Osteoblast (primary cell): ENCODE results near the gene TSPYL1. TPM values are rescaled to one million over a fixed set of nuclear protein-coding genes. Genes with fewer than 3 reads are reported as not detected.

ENCODE experiments used
- DNase-seq: peaks from one replicate; pipeline ENCODE4 v3.0.0; 2011; ENCODE audit warnings: low spot score, mixed read lengths; ENCODE audit not compliant: insufficient read length; ENCODE audit errors: missing footprints
- H2AFZ ChIP-seq: 2 replicates; pipeline ENCODE4 v1.6.0; 2011; ENCODE audit warnings: mild to moderate bottlenecking, low read length
- H3K27ac ChIP-seq: 2 replicates; pipeline ENCODE4 v1.5.1; 2011; ENCODE audit warnings: mild to moderate bottlenecking, low read depth, low read length, moderate library complexity
- H3K27me3 ChIP-seq: 2 replicates; pipeline ENCODE4 v1.6.0; 2012; ENCODE audit warnings: mild to moderate bottlenecking, control low read depth, inconsistent platforms, low read length, moderate library complexity; ENCODE audit not compliant: insufficient read depth
- H3K36me3 ChIP-seq: 2 replicates; pipeline ENCODE4 v1.5.1; 2011; ENCODE audit warnings: mild to moderate bottlenecking, low read length, control low read depth, moderate library complexity; ENCODE audit not compliant: insufficient read depth
- H3K4me1 ChIP-seq: 2 replicates; pipeline ENCODE4 v1.5.1; 2011; ENCODE audit warnings: mild to moderate bottlenecking, low read length, control low read depth, moderate library complexity; ENCODE audit not compliant: insufficient read depth
- H3K4me2 ChIP-seq: 2 replicates; pipeline ENCODE4 v1.6.0; 2011; ENCODE audit warnings: mild to moderate bottlenecking, low read length; ENCODE audit not compliant: insufficient read depth
- H3K4me3 ChIP-seq: fragments of 200-600 bp; sonication (generic); 3 replicates; pipeline ENCODE4 v1.5.1; 2012; ENCODE audit warnings: mild to moderate bottlenecking, low read length, inconsistent platforms; ENCODE audit not compliant: insufficient read depth
- H3K79me2 ChIP-seq: 2 replicates; pipeline ENCODE4 v1.6.0; 2012; ENCODE audit warnings: mild to moderate bottlenecking, low read length, control low read depth, inconsistent platforms; ENCODE audit not compliant: insufficient read depth
- H3K9me3 ChIP-seq: 2 replicates; pipeline ENCODE4 v1.5.1; 2011; ENCODE audit warnings: low read depth, low read length, control low read depth
- H4K20me1 ChIP-seq: 2 replicates; pipeline ENCODE4 v1.6.0; 2012; ENCODE audit warnings: mild to moderate bottlenecking, low read length, control low read depth; ENCODE audit not compliant: insufficient read depth
- CTCF ChIP-seq: IDR thresholded peaks from 2 replicates; pipeline ENCODE4 v1.5.1; 2011; ENCODE audit warnings: mild to moderate bottlenecking, low read depth, low read length, moderate library complexity; ENCODE audit errors: extremely low read depth
- total RNA-seq: library from RNA; depleted of rRNA; stranded (reverse); fragments of >200 nt; gene quantifications from 2 replicates; pipeline ENCODE4 v1.2.3, GENCODE V29; 2012

The TSPYL1 gene
- total RNA-seq, 1 donor = 89.4 TPM

GRCh38 chr6:116268589-116269293, 11.0 kb downstream of the TSPYL1 start:
- Histone ChIP-seq H3K4me2 (no peak overlapping the region), H3K27ac (peak overlapping the region; percentile 6)

GRCh38 chr6:116267836-116268588, 11.7 kb downstream of the TSPYL1 start:
- DNase-seq = no peak
- no peaks in the 10 kb centered on the region for H3K79me2 ChIP-seq
- H3K27ac ChIP-seq = peak overlapping the region; percentile 74
- TF ChIP-seq CTCF = no peak
- H3K4me1 ChIP-seq = peaks cover 29% of the 10 kb centered on the region
- no peaks in the 10 kb centered on the region for H3K27me3 ChIP-seq
- no peak overlapping the region for H3K4me3 ChIP-seq
- H3K36me3 ChIP-seq = no peaks in the 10 kb centered on the region
- H2AFZ ChIP-seq = no peak overlapping the region
- no peak overlapping the region for H3K4me2 ChIP-seq
- no peaks in the 10 kb centered on the region for H4K20me1 ChIP-seq
- no peaks in the 10 kb centered on the region for H3K9me3 ChIP-seq

More at GRCh38 chr6:116268589-116269293, 11.0 kb downstream of the TSPYL1 start:
- H3K9me3 ChIP-seq = no peaks in the 10 kb centered on the region
- no peaks in the 10 kb centered on the region for H3K36me3 ChIP-seq
- DNase-seq = no peak
- no peaks in the 10 kb centered on the region for H3K27me3 ChIP-seq
- no peak overlapping the region for H3K4me3 ChIP-seq
- no peaks in the 10 kb centered on the region for H4K20me1 ChIP-seq
- peak; percentile 91 for TF ChIP-seq CTCF
- no peaks in the 10 kb centered on the region for H3K79me2 ChIP-seq
- H2AFZ ChIP-seq = no peak overlapping the region
- peaks cover 29% of the 10 kb centered on the region for H3K4me1 ChIP-seq

- Histone ChIP-seq H3K4me2 (no peak overlapping the region), H3K79me2 (no peaks in the 10 kb centered on the region), H2AFZ (no peak overlapping the region), H3K36me3 (no peaks in the 10 kb centered on the region), H3K27ac (peak overlapping the region; percentile 74), H3K9me3 (no peaks in the 10 kb centered on the region), H3K4me1 (peaks cover 29% of the 10 kb centered on the region), H3K27me3 (no peaks in the 10 kb centered on the region), H3K4me3 (no peak overlapping the region), H4K20me1 (no peaks in the 10 kb centered on the region)
- no peak for DNase-seq
- TF ChIP-seq CTCF = no peak
Measured at GRCh38 chr6:116266803-116267202, 12.9 kb downstream of the TSPYL1 start.
